NCI-H2081 treated with DMSO at 0.1 percent for 48 hours (cell line): ENCODE measurements around the gene ZMYM2.
"Not testable (repeated sequence)": the region's sequence is repeated elsewhere in the genome, so short reads cannot be mapped to it uniquely, and the experiment has no call there.

Source experiments
- DNase-seq: peaks from one replicate; lab custom pipeline; 2025; lab: John Stamatoyannopoulos, UW

The ZMYM2 gene

GRCh38 chr13:19982447-19983043, 24.0 kb downstream of the ZMYM2 start:
- DNase-seq = no peak

- no peak for DNase-seq
Measured at GRCh38 chr13:19984430-19985218, 26.1 kb downstream of the ZMYM2 start.

- DNase-seq = no peak
Measured at GRCh38 chr13:19985219-19985556, 26.7 kb downstream of the ZMYM2 start.

- DNase-seq = no peak
Measured at GRCh38 chr13:19991531-19991930, 33.0 kb downstream of the ZMYM2 start.

GRCh38 chr13:19993024-19993423, 34.5 kb downstream of the ZMYM2 start:
- no peak for DNase-seq

GRCh38 chr13:19998960-19999359, 40.4 kb downstream of the ZMYM2 start:
- no peak for DNase-seq

GRCh38 chr13:20000062-20000552, 41.6 kb downstream of the ZMYM2 start:
- no peak for DNase-seq

GRCh38 chr13:20001366-20002190, 43.1 kb downstream of the ZMYM2 start:
- DNase-seq = no peak

- no peak for DNase-seq
Measured at GRCh38 chr13:20002787-20003186, 44.3 kb downstream of the ZMYM2 start.

GRCh38 chr13:20006206-20006605, 47.7 kb downstream of the ZMYM2 start:
- no peak for DNase-seq

- DNase-seq = no peak
Measured at GRCh38 chr13:20015763-20016162, 57.2 kb downstream of the ZMYM2 start.

GRCh38 chr13:20016649-20017364, 58.3 kb downstream of the ZMYM2 start:
- DNase-seq = no peak

GRCh38 chr13:20017365-20017711, 58.8 kb downstream of the ZMYM2 start:
- no peak for DNase-seq

- DNase-seq = no peak
Measured at GRCh38 chr13:20019043-20019442, 60.5 kb downstream of the ZMYM2 start.

- no peak for DNase-seq
Measured at GRCh38 chr13:20024702-20025101, 66.2 kb downstream of the ZMYM2 start.

- DNase-seq = no peak
Measured at GRCh38 chr13:20028953-20029352, 70.4 kb downstream of the ZMYM2 start.

- no peak for DNase-seq
Measured at GRCh38 chr13:20033486-20033885, 75.0 kb downstream of the ZMYM2 start.

- no peak for DNase-seq
Measured at GRCh38 chr13:20035130-20035529, 76.6 kb downstream of the ZMYM2 start.

GRCh38 chr13:20037908-20038307, 79.4 kb downstream of the ZMYM2 start:
- DNase-seq = no peak

- not testable (repeated sequence) for DNase-seq
Measured at GRCh38 chr13:20042603-20043002, 84.1 kb downstream of the ZMYM2 start.

GRCh38 chr13:20043207-20043925, 84.8 kb downstream of the ZMYM2 start:
- DNase-seq = no peak

GRCh38 chr13:20044086-20044485, 85.6 kb downstream of the ZMYM2 start:
- no peak for DNase-seq
